GM21528 (cell line): ENCODE measurements around the gene KLHL30.

Source experiments
- ATAC-seq: cut with Tn5 transposase; IDR thresholded peaks from one replicate; pipeline ENCODE4 v1.9.1; 2021; ENCODE audit warnings: mild to moderate bottlenecking, moderate library complexity; ENCODE audit not compliant: unreplicated experiment, low FRiP score

KLHL30 gene

GRCh38 chr2:238159071-238159539 is 20.6 kb downstream of the KLHL30 start:
- ATAC-seq = no peak

GRCh38 chr2:238159661-238160205 is 21.3 kb downstream of the KLHL30 start:
- no peak for ATAC-seq

- no peak for ATAC-seq
Observed at GRCh38 chr2:238160206-238161129, 22.0 kb downstream of the KLHL30 start.

GRCh38 chr2:238161291-238162051 is 23.0 kb downstream of the KLHL30 start:
- no peak for ATAC-seq

DNA sequence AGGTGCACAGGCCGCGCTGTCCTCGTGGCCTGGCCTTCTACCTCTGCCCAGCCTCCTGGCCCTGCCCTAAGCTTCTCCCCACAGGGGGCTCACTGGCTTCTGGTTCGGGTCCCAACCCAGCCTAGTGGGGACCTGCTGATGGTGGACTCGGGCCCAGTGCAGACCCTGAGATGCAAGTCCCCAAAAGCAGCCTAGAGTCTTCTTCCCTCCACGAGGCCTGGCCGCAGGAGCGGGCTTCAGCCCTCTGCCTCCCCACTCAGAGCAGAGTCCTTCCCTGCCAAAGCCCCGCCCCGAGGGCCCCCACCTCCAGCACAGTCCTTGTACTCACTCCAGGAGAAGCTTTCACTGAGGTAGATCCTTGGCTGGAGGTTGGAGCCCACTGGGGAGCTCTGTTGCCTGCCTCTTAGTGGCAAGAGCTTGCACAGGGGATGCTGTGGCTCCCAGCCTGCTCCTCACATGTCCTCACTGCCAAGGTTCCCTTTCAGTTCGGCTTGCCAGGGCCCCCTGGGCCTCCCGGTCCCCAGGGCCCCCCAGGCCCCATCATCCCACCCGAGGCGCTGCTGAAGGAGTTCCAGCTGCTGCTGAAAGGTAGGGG is 23.9 kb downstream of the KLHL30 start:
- ATAC-seq = no peak

GRCh38 chr2:238162846-238163441 is 24.5 kb downstream of the KLHL30 start:
- no peak for ATAC-seq

DNA sequence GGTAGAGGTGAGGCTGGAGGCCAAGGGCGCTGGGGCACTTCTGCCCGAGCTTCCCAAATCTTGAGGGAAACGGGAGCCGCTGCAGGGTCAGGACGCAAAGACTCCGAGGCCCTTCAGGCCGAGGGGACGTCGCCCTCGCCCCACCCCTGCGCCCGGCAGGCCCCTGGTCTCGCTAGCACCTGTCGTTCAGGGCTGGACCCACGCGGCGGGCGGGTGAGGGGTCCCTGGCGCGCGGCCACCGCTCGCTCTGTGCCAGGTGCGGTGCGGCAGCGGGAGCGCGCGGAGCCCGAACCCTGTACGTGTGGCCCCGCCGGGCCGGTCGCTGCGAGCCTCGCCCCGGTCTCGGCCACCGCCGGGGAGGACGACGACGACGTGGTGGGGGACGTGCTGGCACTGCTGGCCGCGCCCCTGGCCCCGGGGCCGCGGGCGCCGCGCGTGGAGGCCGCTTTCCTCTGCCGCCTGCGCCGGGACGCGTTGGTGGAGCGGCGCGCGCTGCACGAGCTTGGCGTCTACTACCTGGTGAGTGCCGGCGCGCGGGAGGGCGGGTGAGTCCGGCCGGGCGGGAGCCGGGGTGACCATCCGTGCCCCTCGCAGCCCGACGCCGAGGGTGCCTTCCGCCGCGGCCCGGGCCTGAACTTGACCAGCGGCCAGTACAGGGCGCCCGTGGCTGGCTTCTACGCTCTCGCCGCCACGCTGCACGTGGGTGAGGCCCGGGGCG is 25.2 kb downstream of the KLHL30 start:
- ATAC-seq = no peak

DNA sequence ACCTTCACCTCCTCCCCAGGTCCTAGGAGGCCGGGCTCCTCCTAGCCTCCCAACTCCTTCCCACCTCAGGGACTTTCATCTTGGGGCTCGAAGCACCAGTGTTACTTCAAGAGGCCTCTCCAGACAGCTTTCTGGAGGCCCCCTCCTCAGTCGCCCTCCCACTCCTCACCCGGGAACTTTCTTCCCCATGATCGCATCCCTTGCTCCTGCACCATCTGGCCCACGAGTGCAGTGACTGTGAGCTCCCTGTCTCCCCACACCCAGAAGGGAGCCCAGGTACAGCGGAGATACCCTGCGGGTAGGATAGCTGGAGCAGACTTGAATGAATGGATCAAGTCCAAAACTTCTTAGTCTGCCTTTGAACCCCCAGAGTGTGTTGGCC is 26.4 kb downstream of the KLHL30 start:
- ATAC-seq = no peak

DNA sequence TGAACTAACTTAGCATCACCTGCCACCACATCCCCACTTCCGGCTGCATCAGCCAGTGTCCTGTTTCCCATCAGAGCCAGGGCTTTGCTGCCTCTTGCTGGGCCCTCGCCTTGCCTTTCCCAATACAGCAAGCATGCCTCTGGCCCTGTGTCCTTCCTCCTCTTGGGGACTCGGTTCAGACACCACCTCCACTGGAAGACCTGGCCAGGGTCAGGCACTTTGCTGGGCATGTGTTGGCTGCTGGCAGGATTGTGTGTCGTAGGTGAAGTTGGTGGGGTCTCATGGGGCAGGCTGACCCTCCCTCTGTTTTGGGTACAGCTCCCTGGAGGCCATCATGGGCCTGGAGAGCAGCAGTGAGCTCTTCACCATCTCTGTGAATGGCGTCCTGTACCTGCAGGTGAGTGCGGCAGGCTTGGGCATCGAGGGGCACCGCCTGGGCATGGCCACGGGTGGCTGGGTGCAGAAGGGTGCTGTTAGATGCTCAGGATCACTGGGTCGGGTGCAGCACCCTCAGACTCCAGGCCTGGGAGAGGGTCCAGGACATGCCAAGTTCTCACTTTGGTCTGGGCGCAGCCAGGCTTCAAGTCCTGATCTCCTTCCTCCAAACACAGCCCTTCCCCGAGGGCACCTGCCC is 26.9 kb downstream of the KLHL30 start:
- ATAC-seq = no peak

- ATAC-seq = no peak
Observed at GRCh38 chr2:238166391-238167343, 28.2 kb downstream of the KLHL30 start.

GRCh38 chr2:238167344-238167715 is 28.9 kb downstream of the KLHL30 start:
- ATAC-seq = no peak

DNA sequence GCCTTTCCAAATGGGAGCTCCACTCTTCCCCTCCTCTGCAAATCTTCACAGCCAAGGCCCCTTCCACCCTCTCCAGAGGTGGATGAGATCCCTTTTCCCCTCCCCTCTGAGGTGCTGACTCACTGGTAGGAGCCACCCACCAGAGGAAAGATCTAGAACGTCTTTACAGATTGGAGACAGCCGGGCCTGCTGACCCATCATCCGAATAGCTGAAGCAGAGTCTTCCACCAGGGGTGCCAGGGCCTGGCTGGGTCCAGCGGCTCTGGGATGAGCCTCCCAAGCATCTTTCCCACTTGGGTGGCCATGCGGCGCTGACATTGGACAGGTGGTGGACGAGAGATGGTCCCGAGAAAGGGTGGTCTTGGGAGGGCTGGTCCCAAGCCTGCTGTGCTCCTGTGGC is 29.3 kb downstream of the KLHL30 start:
- no peak for ATAC-seq

- ATAC-seq = no peak
Observed at GRCh38 chr2:238168196-238169047, 30.0 kb downstream of the KLHL30 start.

GRCh38 chr2:238169048-238169707 is 30.7 kb downstream of the KLHL30 start:
- ATAC-seq = no peak

GRCh38 chr2:238169708-238170251 is 31.3 kb downstream of the KLHL30 start:
- no peak for ATAC-seq

DNA sequence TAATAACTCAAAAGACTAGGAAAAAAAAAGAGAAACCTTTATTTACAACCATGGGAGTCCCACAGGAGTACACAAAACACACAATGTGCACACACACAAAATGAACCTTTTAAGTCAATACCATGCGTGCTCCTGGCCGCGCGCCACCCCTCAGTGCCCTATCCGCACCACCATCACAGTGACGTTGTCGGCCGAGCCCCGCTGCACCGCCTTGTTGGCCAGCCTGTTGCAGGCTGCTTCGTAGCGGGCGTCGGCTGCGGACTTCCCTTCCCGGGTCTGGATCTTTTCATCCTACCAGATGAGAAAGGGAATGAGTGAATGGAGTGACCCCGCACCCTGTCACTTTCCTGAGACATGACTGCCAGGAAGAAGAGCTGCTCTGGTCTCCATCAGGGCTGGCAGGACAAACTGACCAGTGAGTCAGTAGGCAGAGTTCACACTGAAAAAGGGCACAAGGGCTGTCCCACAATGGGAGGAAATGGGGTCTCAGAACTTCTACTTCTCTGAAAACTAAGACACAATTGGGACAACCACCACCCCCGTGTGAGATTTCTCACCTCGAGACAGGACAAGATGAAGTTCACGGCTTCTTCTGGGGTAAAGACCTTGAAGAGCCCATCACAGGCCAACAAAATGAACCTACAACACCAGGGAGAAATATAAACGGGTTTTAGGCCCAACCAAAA is 32.1 kb downstream of the KLHL30 start:
- no peak for ATAC-seq
